SK-N-SH treated with all-trans-retinoic acid at 6 μM for 48 hours (cell line): ENCODE measurements around the gene SLC22A23.

ENCODE experiments used
- ATAC-seq: fragments of 200-7000 bp; cut with Tn5 transposase; 3 replicates; pipeline ENCODE4 v1.9.1; 2020; ENCODE audit warnings: mild to moderate bottlenecking, moderate library complexity
- ARNTL ChIP-seq: fragments of 450-650 bp; formaldehyde crosslinking; IDR thresholded peaks from 2 replicates; pipeline ENCODE4 v1.5.0; 2020; ENCODE audit warnings: low read depth, mild to moderate bottlenecking, moderate library complexity, borderline replicate concordance
- BACH2 ChIP-seq: fragments of 250-450 bp; sonication (Bioruptor Pico); IDR thresholded peaks from 2 replicates; pipeline ENCODE4 v1.9.0; 2021; ENCODE audit warnings: mild to moderate bottlenecking, borderline replicate concordance
- GLIS3 ChIP-seq: fragments of 250-450 bp; sonication (Bioruptor Pico); IDR thresholded peaks from 2 replicates; pipeline ENCODE4 v1.5.0; 2020; ENCODE audit warnings: mild to moderate bottlenecking, moderate library complexity
- ISL1 ChIP-seq: fragments of 250-450 bp; sonication (Bioruptor Pico); IDR thresholded peaks from 2 replicates; pipeline ENCODE4 v2.1.2; 2022; ENCODE audit warnings: mild to moderate bottlenecking, moderate library complexity
- OSR1 ChIP-seq: fragments of 250-450 bp; sonication (Bioruptor Pico); IDR thresholded peaks from 2 replicates; pipeline ENCODE4 v1.8.0; 2022; ENCODE audit warnings: moderate library complexity, mild to moderate bottlenecking, inconsistent platforms
- PPARA ChIP-seq: fragments of 250-450 bp; sonication (Bioruptor Pico); IDR thresholded peaks from 2 replicates; pipeline ENCODE4 v1.5.0; 2020; ENCODE audit warnings: mild to moderate bottlenecking, borderline replicate concordance
- RARB ChIP-seq: fragments of 250-450 bp; sonication (Bioruptor Pico); IDR thresholded peaks from 2 replicates; pipeline ENCODE4 v1.8.0; 2021; ENCODE audit warnings: mild to moderate bottlenecking, moderate library complexity
- TCF4 ChIP-seq: fragments of 250-450 bp; sonication (Bioruptor Pico); IDR thresholded peaks from 2 replicates; pipeline ENCODE4 v1.8.0; 2021; ENCODE audit warnings: mild to moderate bottlenecking, moderate library complexity, borderline replicate concordance
- TOX ChIP-seq: fragments of 250-450 bp; sonication (Bioruptor Pico); IDR thresholded peaks from 2 replicates; pipeline ENCODE4 v1.8.0; 2021; ENCODE audit warnings: mild to moderate bottlenecking, moderate library complexity, borderline replicate concordance
- ZC3H10 ChIP-seq: fragments of 250-450 bp; sonication (Bioruptor Pico); IDR thresholded peaks from 2 replicates; pipeline ENCODE4 v1.5.1; 2021; ENCODE audit warnings: mild to moderate bottlenecking, moderate library complexity
- ZFP3 ChIP-seq: fragments of 250-450 bp; sonication (Bioruptor Pico); IDR thresholded peaks from 2 replicates; pipeline ENCODE4 v1.5.0; 2020; ENCODE audit warnings: mild to moderate bottlenecking, moderate library complexity
- ZFP30 ChIP-seq: fragments of 450-650 bp; formaldehyde crosslinking; IDR thresholded peaks from 2 replicates; pipeline ENCODE4 v1.5.0; 2022; ENCODE audit warnings: mild to moderate bottlenecking, moderate library complexity
- ZNF565 ChIP-seq: fragments of 450-650 bp; formaldehyde crosslinking; conservative IDR thresholded peaks from 2 replicates; pipeline ENCODE4 v1.5.0; 2020; ENCODE audit warnings: low read depth, mild to moderate bottlenecking, moderate library complexity
- ZNF70 ChIP-seq: fragments of 450-650 bp; formaldehyde crosslinking; IDR thresholded peaks from 2 replicates; pipeline ENCODE4 v1.5.0; 2020; ENCODE audit warnings: mild to moderate bottlenecking, moderate library complexity
- ZNF8 ChIP-seq: fragments of 450-650 bp; formaldehyde crosslinking; IDR thresholded peaks from 2 replicates; pipeline ENCODE4 v1.5.0; 2020; ENCODE audit warnings: mild to moderate bottlenecking, moderate library complexity
- TF ChIP-seq, protein P1 (sequence below): fragments of 250-450 bp; sonication (Bioruptor Pico); IDR thresholded peaks from 2 replicates; pipeline ENCODE4 v1.5.1; 2021; ENCODE audit warnings: mild to moderate bottlenecking, moderate library complexity
- TF ChIP-seq, protein P2 (sequence below): fragments of 250-450 bp; sonication (Bioruptor Pico); IDR thresholded peaks from 2 replicates; pipeline ENCODE4 v1.8.0; 2020; ENCODE audit warnings: mild to moderate bottlenecking, moderate library complexity, borderline replicate concordance
- TF ChIP-seq, protein P3 (sequence below): fragments of 250-450 bp; sonication (Bioruptor Pico); IDR thresholded peaks from 2 replicates; pipeline ENCODE4 v1.5.1; 2020; ENCODE audit warnings: low read depth, mild to moderate bottlenecking, moderate library complexity
- TF ChIP-seq, protein P4 (sequence below): fragments of 250-450 bp; sonication (Bioruptor Pico); IDR thresholded peaks from 2 replicates; pipeline ENCODE4 v1.8.0; 2021; ENCODE audit warnings: low read depth, mild to moderate bottlenecking, moderate library complexity, borderline replicate concordance
- TF ChIP-seq, protein P5 (sequence below): fragments of 250-450 bp; sonication (Bioruptor Pico); IDR thresholded peaks from 2 replicates; pipeline ENCODE4 v1.5.0; 2020; ENCODE audit warnings: mild to moderate bottlenecking, moderate library complexity

Gene SLC22A23

DNA sequence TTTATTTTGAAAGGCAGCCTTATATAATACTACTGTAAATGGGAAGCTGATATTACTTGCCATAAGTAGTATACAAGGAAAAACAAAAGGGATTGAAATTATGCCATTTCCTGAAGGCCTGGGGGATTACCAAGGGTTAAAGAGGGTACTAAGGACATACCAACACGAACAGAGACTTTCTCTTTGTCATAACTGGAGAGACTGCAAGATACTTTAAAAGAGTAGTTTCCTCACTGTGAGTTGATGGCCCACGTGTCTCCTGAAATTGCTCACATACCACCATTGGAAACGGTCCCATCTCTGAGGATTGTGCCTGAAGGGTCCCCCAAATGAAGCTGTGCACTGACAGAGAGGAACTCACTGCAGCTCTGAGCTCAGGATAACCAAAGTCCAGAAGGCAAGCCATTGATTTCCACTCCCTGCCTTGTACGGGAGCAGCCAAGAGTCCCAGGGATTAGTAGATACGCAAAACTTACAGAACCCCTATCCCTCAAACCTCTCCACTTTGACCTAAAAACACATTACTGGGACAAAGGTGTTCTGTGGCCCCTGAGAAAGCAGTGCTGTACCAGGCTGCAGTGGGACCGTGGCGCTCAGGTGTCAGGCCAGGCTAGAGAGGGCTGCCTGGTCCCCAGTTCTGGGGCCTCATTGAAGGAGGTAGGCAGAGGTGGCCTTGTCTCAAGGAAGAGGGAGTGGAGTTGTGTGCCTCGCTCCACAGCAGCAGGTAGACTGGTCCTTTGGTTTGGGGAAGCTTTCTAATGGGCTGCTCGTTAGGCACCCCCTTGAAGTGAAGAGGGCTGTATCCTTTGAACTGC, 182.9 kb downstream of the SLC22A23 start:
- ATAC-seq, result no peak
- no peak for TF ChIP-seq ZNF70 (CRISPR knock-in tag)
- TF ChIP-seq, protein P1, sequence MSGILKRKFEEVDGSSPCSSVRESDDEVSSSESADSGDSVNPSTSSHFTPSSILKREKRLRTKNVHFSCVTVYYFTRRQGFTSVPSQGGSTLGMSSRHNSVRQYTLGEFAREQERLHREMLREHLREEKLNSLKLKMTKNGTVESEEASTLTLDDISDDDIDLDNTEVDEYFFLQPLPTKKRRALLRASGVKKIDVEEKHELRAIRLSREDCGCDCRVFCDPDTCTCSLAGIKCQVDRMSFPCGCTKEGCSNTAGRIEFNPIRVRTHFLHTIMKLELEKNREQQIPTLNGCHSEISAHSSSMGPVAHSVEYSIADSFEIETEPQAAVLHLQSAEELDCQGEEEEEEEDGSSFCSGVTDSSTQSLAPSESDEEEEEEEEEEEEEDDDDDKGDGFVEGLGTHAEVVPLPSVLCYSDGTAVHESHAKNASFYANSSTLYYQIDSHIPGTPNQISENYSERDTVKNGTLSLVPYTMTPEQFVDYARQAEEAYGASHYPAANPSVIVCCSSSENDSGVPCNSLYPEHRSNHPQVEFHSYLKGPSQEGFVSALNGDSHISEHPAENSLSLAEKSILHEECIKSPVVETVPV (CRISPR knock-in tag), result no peak
- TF ChIP-seq, protein P2, sequence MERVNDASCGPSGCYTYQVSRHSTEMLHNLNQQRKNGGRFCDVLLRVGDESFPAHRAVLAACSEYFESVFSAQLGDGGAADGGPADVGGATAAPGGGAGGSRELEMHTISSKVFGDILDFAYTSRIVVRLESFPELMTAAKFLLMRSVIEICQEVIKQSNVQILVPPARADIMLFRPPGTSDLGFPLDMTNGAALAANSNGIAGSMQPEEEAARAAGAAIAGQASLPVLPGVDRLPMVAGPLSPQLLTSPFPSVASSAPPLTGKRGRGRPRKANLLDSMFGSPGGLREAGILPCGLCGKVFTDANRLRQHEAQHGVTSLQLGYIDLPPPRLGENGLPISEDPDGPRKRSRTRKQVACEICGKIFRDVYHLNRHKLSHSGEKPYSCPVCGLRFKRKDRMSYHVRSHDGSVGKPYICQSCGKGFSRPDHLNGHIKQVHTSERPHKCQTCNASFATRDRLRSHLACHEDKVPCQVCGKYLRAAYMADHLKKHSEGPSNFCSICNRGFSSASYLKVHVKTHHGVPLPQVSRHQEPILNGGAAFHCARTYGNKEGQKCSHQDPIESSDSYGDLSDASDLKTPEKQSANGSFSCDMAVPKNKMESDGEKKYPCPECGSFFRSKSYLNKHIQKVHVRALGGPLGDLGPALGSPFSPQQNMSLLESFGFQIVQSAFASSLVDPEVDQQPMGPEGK (CRISPR knock-in tag), result no peak
- TF ChIP-seq ZC3H10 (CRISPR knock-in tag), result no peak
- TF ChIP-seq TCF4 (CRISPR knock-in tag), result no peak
- TF ChIP-seq TOX, result no peak
- no peak for TF ChIP-seq ZFP30 (CRISPR knock-in tag)
- TF ChIP-seq BACH2 (CRISPR knock-in tag), result no peak
- no peak for TF ChIP-seq RARB

DNA sequence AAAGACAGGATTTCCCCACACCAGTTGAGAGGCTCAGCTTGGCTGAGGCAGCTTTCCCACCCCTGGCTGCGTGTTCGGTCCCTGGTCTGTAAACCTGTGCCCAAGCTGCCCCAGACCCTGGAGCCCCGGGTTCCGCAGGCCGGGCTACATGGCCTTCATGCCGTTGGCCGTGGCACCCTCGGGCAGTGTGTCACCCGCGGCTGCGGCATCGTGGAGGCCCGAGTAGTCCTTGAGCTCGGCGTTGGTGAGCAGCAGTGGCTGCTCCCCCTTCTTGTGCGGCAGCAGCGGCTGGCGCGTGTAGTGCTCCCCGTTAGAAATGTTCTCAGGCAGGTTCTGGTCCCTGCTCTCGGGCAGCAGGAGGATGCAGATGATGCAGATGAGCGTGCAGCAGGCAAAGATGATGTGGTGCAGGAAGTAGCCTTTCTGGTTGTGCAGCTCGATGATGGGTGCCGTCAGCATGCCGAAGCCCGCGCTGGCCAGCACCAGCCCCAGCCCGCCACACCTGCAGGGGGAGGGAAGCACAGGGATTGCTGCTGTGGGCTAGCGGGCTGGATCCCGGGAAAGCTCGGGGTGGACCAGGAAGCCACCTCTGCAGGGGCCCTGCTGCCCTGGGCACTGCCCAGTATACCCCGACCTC, 183.8 kb downstream of the SLC22A23 start:
- TF ChIP-seq OSR1 (CRISPR knock-in tag), result no peak
- no peak for TF ChIP-seq ARNTL (CRISPR knock-in tag)
- TF ChIP-seq PPARA (CRISPR knock-in tag), result no peak
- TF ChIP-seq, all 23 proteins: peak for 0
- ATAC-seq, result no peak

DNA sequence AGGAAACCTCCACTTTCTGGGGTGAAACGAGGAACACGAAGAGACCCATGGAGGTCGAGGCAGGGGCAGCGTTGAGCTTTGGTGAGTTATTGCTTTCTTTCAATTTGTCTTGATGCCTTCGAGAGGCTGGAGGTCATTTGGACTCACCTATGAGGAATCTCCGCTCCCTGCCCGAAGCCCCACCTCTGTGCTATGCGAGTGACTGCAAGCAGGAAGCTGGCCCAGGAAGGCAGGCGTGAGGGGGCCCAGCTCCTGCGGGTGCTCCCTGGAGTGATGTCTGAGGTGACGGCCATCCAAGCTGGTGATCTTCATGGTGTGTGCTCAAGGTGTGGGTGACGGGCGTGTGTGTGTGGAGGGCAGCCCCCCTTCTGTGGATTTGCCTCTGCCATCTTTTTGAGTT, 185.1 kb downstream of the SLC22A23 start:
- TF ChIP-seq, protein P3, sequence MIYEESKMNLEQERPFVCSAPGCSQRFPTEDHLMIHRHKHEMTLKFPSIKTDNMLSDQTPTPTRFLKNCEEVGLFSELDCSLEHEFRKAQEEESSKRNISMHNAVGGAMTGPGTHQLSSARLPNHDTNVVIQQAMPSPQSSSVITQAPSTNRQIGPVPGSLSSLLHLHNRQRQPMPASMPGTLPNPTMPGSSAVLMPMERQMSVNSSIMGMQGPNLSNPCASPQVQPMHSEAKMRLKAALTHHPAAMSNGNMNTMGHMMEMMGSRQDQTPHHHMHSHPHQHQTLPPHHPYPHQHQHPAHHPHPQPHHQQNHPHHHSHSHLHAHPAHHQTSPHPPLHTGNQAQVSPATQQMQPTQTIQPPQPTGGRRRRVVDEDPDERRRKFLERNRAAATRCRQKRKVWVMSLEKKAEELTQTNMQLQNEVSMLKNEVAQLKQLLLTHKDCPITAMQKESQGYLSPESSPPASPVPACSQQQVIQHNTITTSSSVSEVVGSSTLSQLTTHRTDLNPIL (CRISPR knock-in tag), result no peak
- TF ChIP-seq, protein P4, sequence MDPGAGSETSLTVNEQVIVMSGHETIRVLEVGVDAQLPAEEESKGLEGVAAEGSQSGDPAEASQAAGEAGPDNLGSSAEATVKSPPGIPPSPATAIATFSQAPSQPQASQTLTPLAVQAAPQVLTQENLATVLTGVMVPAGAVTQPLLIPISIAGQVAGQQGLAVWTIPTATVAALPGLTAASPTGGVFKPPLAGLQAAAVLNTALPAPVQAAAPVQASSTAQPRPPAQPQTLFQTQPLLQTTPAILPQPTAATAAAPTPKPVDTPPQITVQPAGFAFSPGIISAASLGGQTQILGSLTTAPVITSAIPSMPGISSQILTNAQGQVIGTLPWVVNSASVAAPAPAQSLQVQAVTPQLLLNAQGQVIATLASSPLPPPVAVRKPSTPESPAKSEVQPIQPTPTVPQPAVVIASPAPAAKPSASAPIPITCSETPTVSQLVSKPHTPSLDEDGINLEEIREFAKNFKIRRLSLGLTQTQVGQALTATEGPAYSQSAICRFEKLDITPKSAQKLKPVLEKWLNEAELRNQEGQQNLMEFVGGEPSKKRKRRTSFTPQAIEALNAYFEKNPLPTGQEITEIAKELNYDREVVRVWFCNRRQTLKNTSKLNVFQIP (CRISPR knock-in tag), result no peak
- no peak for ATAC-seq

DNA sequence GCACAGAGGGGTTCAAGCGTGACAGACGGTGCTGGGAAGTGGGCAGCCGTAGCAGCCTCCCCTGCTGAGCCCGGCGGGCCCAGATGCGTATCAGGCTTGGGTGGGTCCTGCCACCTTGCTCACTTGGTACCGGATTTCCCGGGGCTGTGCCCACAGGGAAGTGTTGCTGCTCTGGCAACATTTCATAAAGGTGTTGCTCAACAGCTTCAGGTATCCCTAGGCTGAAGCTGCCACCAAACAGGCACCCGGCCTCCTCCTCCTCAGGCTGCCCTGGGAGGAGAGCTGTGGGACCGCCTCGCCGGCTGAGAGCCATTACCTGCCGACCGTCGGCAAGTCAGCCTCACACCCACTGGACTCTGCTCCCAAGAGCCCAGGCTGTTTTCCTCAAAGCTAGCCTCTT, 186.6 kb downstream of the SLC22A23 start:
- ATAC-seq, result no peak
- TF ChIP-seq OSR1 (CRISPR knock-in tag) (no peak), ZNF70 (CRISPR knock-in tag) (no peak), ZNF565 (no peak), GLIS3 (CRISPR knock-in tag) (no peak), TCF4 (CRISPR knock-in tag) (no peak), ZNF8 (CRISPR knock-in tag) (no peak), ZFP3 (no peak), RARB (no peak), ISL1 (no peak), ZFP30 (CRISPR knock-in tag) (no peak), PPARA (CRISPR knock-in tag) (no peak)
- TF ChIP-seq, protein P5, sequence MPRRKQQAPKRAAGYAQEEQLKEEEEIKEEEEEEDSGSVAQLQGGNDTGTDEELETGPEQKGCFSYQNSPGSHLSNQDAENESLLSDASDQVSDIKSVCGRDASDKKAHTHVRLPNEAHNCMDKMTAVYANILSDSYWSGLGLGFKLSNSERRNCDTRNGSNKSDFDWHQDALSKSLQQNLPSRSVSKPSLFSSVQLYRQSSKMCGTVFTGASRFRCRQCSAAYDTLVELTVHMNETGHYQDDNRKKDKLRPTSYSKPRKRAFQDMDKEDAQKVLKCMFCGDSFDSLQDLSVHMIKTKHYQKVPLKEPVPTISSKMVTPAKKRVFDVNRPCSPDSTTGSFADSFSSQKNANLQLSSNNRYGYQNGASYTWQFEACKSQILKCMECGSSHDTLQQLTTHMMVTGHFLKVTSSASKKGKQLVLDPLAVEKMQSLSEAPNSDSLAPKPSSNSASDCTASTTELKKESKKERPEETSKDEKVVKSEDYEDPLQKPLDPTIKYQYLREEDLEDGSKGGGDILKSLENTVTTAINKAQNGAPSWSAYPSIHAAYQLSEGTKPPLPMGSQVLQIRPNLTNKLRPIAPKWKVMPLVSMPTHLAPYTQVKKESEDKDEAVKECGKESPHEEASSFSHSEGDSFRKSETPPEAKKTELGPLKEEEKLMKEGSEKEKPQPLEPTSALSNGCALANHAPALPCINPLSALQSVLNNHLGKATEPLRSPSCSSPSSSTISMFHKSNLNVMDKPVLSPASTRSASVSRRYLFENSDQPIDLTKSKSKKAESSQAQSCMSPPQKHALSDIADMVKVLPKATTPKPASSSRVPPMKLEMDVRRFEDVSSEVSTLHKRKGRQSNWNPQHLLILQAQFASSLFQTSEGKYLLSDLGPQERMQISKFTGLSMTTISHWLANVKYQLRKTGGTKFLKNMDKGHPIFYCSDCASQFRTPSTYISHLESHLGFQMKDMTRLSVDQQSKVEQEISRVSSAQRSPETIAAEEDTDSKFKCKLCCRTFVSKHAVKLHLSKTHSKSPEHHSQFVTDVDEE, result no peak
- TF ChIP-seq, protein P1 (CRISPR knock-in tag), result no peak
